ENCODE measurements around the gene DNAJC17.

DNAJC17 gene

GRCh38 chr15:40789999-40790398 is 17.3 kb downstream of the DNAJC17 start:
- Histone ChIP-seq H3K4me1 (ENCODE audit: control insufficient read depth, insufficient read depth, low read length) (peaks cover 43% of the 10 kb centered on the region), H3K9ac (ENCODE audit: low read length) (no peak overlapping the region), H3K9me3 (ENCODE audit: control insufficient read depth, insufficient read depth, low read depth, low read length) (no peaks in the 10 kb centered on the region), H3K36me3 (ENCODE audit: control insufficient read depth, insufficient read depth, low read length) (no peaks in the 10 kb centered on the region), H3K27ac (ENCODE audit: low read depth, low read length) (no peak overlapping the region), H3K27me3 (ENCODE audit: control insufficient read depth, insufficient read depth, low read length) (no peaks in the 10 kb centered on the region), H3K4me3 (ENCODE audit: low read depth, low read length) (no peak overlapping the region)

- Histone ChIP-seq H3K4me1 (ENCODE audit: control insufficient read depth, insufficient read depth, low read length) (peaks cover 43% of the 10 kb centered on the region), H3K27me3 (ENCODE audit: control insufficient read depth, insufficient read depth, low read length) (no peaks in the 10 kb centered on the region), H3K36me3 (ENCODE audit: control insufficient read depth, insufficient read depth, low read length) (no peaks in the 10 kb centered on the region), H3K9ac (ENCODE audit: low read length) (no peak overlapping the region), H3K27ac (ENCODE audit: low read depth, low read length) (no peak overlapping the region), H3K4me3 (ENCODE audit: low read depth, low read length) (no peak overlapping the region), H3K9me3 (ENCODE audit: control insufficient read depth, insufficient read depth, low read depth, low read length) (no peaks in the 10 kb centered on the region)
These were observed 18.2 kb downstream of the DNAJC17 start for GRCh38 chr15:40789119-40789518.

GRCh38 chr15:40787991-40788390 is 19.3 kb downstream of the DNAJC17 start:
- H3K36me3 ChIP-seq (ENCODE audit: control insufficient read depth, insufficient read depth, low read length) = no peaks in the 10 kb centered on the region
- H3K4me1 ChIP-seq (ENCODE audit: control insufficient read depth, insufficient read depth, low read length) = peaks cover 37% of the 10 kb centered on the region
- no peak overlapping the region for H3K27ac ChIP-seq (ENCODE audit: low read depth, low read length)
- H3K9ac ChIP-seq (ENCODE audit: low read length) = peak overlapping the region; percentile 21
- H3K4me3 ChIP-seq (ENCODE audit: low read depth, low read length) = peak overlapping the region; percentile 27; the same call in 1 of the 2 replicates
- H3K27me3 ChIP-seq (ENCODE audit: control insufficient read depth, insufficient read depth, low read length) = no peaks in the 10 kb centered on the region
- H3K9me3 ChIP-seq (ENCODE audit: control insufficient read depth, insufficient read depth, low read depth, low read length) = no peaks in the 10 kb centered on the region

GRCh38 chr15:40787344-40787841 is 19.9 kb downstream of the DNAJC17 start:
- Histone ChIP-seq H3K9ac (ENCODE audit: low read length) (peak overlapping the region; percentile 51), H3K36me3 (ENCODE audit: control insufficient read depth, insufficient read depth, low read length) (no peaks in the 10 kb centered on the region), H3K4me3 (ENCODE audit: low read depth, low read length) (peak overlapping the region; percentile 38), H3K27me3 (ENCODE audit: control insufficient read depth, insufficient read depth, low read length) (no peaks in the 10 kb centered on the region), H3K9me3 (ENCODE audit: control insufficient read depth, insufficient read depth, low read depth, low read length) (no peaks in the 10 kb centered on the region), H3K4me1 (ENCODE audit: control insufficient read depth, insufficient read depth, low read length) (peaks cover 37% of the 10 kb centered on the region), H3K27ac (ENCODE audit: low read depth, low read length) (peak overlapping the region; percentile 57; the same call in 1 of the 2 replicates)

- Histone ChIP-seq H3K9me3 (ENCODE audit: control insufficient read depth, insufficient read depth, low read depth, low read length) (no peaks in the 10 kb centered on the region), H3K36me3 (ENCODE audit: control insufficient read depth, insufficient read depth, low read length) (no peaks in the 10 kb centered on the region), H3K4me1 (ENCODE audit: control insufficient read depth, insufficient read depth, low read length) (peaks cover 37% of the 10 kb centered on the region), H3K9ac (ENCODE audit: low read length) (no peak overlapping the region), H3K27me3 (ENCODE audit: control insufficient read depth, insufficient read depth, low read length) (no peaks in the 10 kb centered on the region), H3K4me3 (ENCODE audit: low read depth, low read length) (no peak overlapping the region), H3K27ac (ENCODE audit: low read depth, low read length) (no peak overlapping the region)
These were observed 21.5 kb downstream of the DNAJC17 start for GRCh38 chr15:40785814-40786213.

- no peaks in the 10 kb centered on the region for H3K27me3 ChIP-seq (ENCODE audit: control insufficient read depth, insufficient read depth, low read length)
- H3K4me3 ChIP-seq (ENCODE audit: low read depth, low read length) = no peak overlapping the region
- no peak overlapping the region for H3K27ac ChIP-seq (ENCODE audit: low read depth, low read length)
- H3K9ac ChIP-seq (ENCODE audit: low read length) = no peak overlapping the region
- no peaks in the 10 kb centered on the region for H3K36me3 ChIP-seq (ENCODE audit: control insufficient read depth, insufficient read depth, low read length)
- H3K9me3 ChIP-seq (ENCODE audit: control insufficient read depth, insufficient read depth, low read depth, low read length) = no peaks in the 10 kb centered on the region
- peaks cover 37% of the 10 kb centered on the region for H3K4me1 ChIP-seq (ENCODE audit: control insufficient read depth, insufficient read depth, low read length)
These were observed 22.1 kb downstream of the DNAJC17 start for GRCh38 chr15:40785164-40785563.

GRCh38 chr15:40782609-40783227 is 24.6 kb downstream of the DNAJC17 start:
- no peak overlapping the region for H3K9ac ChIP-seq (ENCODE audit: low read length)
- peaks cover 15% of the 10 kb centered on the region for H3K36me3 ChIP-seq (ENCODE audit: control insufficient read depth, insufficient read depth, low read length)
- H3K9me3 ChIP-seq (ENCODE audit: control insufficient read depth, insufficient read depth, low read depth, low read length) = no peaks in the 10 kb centered on the region
- no peak overlapping the region for H3K27ac ChIP-seq (ENCODE audit: low read depth, low read length)
- H3K4me1 ChIP-seq (ENCODE audit: control insufficient read depth, insufficient read depth, low read length) = peaks cover 25% of the 10 kb centered on the region
- no peaks in the 10 kb centered on the region for H3K27me3 ChIP-seq (ENCODE audit: control insufficient read depth, insufficient read depth, low read length)
- no peak overlapping the region for H3K4me3 ChIP-seq (ENCODE audit: low read depth, low read length)

- no peaks in the 10 kb centered on the region for H3K9me3 ChIP-seq (ENCODE audit: control insufficient read depth, insufficient read depth, low read depth, low read length)
- H3K4me1 ChIP-seq (ENCODE audit: control insufficient read depth, insufficient read depth, low read length) = no peaks in the 10 kb centered on the region
- no peak overlapping the region for H3K4me3 ChIP-seq (ENCODE audit: low read depth, low read length)
- H3K36me3 ChIP-seq (ENCODE audit: control insufficient read depth, insufficient read depth, low read length) = peaks cover 55% of the 10 kb centered on the region
- H3K27me3 ChIP-seq (ENCODE audit: control insufficient read depth, insufficient read depth, low read length) = no peaks in the 10 kb centered on the region
- no peak overlapping the region for H3K27ac ChIP-seq (ENCODE audit: low read depth, low read length)
- H3K9ac ChIP-seq (ENCODE audit: low read length) = no peak overlapping the region
These were observed 30.6 kb downstream of the DNAJC17 start for GRCh38 chr15:40776537-40777141.

GRCh38 chr15:40775740-40776536 is 31.3 kb downstream of the DNAJC17 start:
- Histone ChIP-seq H3K36me3 (ENCODE audit: control insufficient read depth, insufficient read depth, low read length) (peaks cover 58% of the 10 kb centered on the region), H3K9me3 (ENCODE audit: control insufficient read depth, insufficient read depth, low read depth, low read length) (no peaks in the 10 kb centered on the region), H3K27me3 (ENCODE audit: control insufficient read depth, insufficient read depth, low read length) (no peaks in the 10 kb centered on the region), H3K27ac (ENCODE audit: low read depth, low read length) (no peak overlapping the region), H3K4me1 (ENCODE audit: control insufficient read depth, insufficient read depth, low read length) (no peaks in the 10 kb centered on the region), H3K4me3 (ENCODE audit: low read depth, low read length) (no peak overlapping the region), H3K9ac (ENCODE audit: low read length) (no peak overlapping the region)

- H3K4me3 ChIP-seq (ENCODE audit: low read depth, low read length) = no peak overlapping the region
- H3K9ac ChIP-seq (ENCODE audit: low read length) = no peak overlapping the region
- H3K36me3 ChIP-seq (ENCODE audit: control insufficient read depth, insufficient read depth, low read length) = peaks cover 58% of the 10 kb centered on the region
- no peaks in the 10 kb centered on the region for H3K27me3 ChIP-seq (ENCODE audit: control insufficient read depth, insufficient read depth, low read length)
- H3K4me1 ChIP-seq (ENCODE audit: control insufficient read depth, insufficient read depth, low read length) = no peaks in the 10 kb centered on the region
- no peak overlapping the region for H3K27ac ChIP-seq (ENCODE audit: low read depth, low read length)
- no peaks in the 10 kb centered on the region for H3K9me3 ChIP-seq (ENCODE audit: control insufficient read depth, insufficient read depth, low read depth, low read length)
These were observed 32.3 kb downstream of the DNAJC17 start for GRCh38 chr15:40775007-40775406.

GRCh38 chr15:40773902-40774301 is 33.4 kb downstream of the DNAJC17 start:
- no peak overlapping the region for H3K27ac ChIP-seq (ENCODE audit: low read depth, low read length)
- no peak overlapping the region for H3K4me3 ChIP-seq (ENCODE audit: low read depth, low read length)
- peaks cover 3% of the 10 kb centered on the region; the same call in 1 of the 2 replicates for H3K4me1 ChIP-seq (ENCODE audit: control insufficient read depth, insufficient read depth, low read length)
- no peaks in the 10 kb centered on the region for H3K9me3 ChIP-seq (ENCODE audit: control insufficient read depth, insufficient read depth, low read depth, low read length)
- H3K27me3 ChIP-seq (ENCODE audit: control insufficient read depth, insufficient read depth, low read length) = no peaks in the 10 kb centered on the region
- no peak overlapping the region for H3K9ac ChIP-seq (ENCODE audit: low read length)
- peaks cover 48% of the 10 kb centered on the region for H3K36me3 ChIP-seq (ENCODE audit: control insufficient read depth, insufficient read depth, low read length)
